Fibroblast of lung (primary cell): ENCODE results near the gene SMOC2.

ENCODE experiments used
- CTCF ChIP-seq, 2 donors: IDR thresholded peaks in 1 of 2; conservative IDR thresholded peaks in 1 of 2; 1 replicate in 1 of 2; 2 replicates in 1 of 2; pipeline ENCODE4 v1.5.1; 2011 to 2012; ENCODE audit warnings: low read length in 2 of 2, control low read depth in 1 of 2, inconsistent platforms in 1 of 2, low read depth in 1 of 2, mild to moderate bottlenecking in 1 of 2
- EZH2 ChIP-seq: IDR thresholded peaks from 2 replicates; pipeline ENCODE4 v1.5.1; 2012; ENCODE audit warnings: low read length, control low read depth, mild to moderate bottlenecking; ENCODE audit errors: missing control alignments

GRCh38 chr6:168396561-168396960, 44.4 kb upstream of the SMOC2 start:
- TF ChIP-seq CTCF (conservative IDR thresholded peaks at IDR 0.05 in 1 of 2, IDR thresholded peaks at IDR 0.05 in 1 of 2; ENCODE audit: low read depth in 1 of 2, low read length in 2 of 2): no peak
- TF ChIP-seq EZH2: no peak
